GM19438 (cell line): Measurements from ENCODE around the gene ATP6V0D1.
"Not testable (repeated sequence)": the region's sequence is repeated elsewhere in the genome, so short reads cannot be mapped to it uniquely, and the experiment has no call there.

Experiments used
- ATAC-seq: cut with Tn5 transposase; IDR thresholded peaks from one replicate; pipeline ENCODE4 v1.9.1; 2021; ENCODE audit warnings: low read depth; ENCODE audit not compliant: unreplicated experiment

The ATP6V0D1 gene

GRCh38 chr16:67504031-67505021, 23.4 kb upstream of the ATP6V0D1 start:
- ATAC-seq, result no peak

DNA sequence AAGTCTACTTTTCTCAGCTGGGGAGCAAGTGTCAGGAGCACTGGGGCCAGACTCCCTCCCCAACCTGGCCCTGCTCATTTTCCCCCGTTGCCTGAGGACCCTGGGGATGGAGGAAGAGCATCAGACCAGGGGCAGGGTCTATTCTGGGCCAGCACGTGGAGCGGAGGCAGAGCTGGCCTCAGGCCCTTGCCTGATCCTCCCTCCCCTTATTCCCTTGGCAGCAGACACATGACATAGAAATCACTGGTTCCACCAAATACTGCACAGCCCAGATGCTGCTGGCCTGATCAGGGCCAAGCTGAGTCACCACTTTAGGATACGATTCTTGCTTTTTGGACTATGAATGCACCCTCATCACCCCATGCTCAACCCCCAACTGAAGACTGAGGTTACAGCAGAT, 18.1 kb upstream of the ATP6V0D1 start:
- ATAC-seq, result no peak

DNA sequence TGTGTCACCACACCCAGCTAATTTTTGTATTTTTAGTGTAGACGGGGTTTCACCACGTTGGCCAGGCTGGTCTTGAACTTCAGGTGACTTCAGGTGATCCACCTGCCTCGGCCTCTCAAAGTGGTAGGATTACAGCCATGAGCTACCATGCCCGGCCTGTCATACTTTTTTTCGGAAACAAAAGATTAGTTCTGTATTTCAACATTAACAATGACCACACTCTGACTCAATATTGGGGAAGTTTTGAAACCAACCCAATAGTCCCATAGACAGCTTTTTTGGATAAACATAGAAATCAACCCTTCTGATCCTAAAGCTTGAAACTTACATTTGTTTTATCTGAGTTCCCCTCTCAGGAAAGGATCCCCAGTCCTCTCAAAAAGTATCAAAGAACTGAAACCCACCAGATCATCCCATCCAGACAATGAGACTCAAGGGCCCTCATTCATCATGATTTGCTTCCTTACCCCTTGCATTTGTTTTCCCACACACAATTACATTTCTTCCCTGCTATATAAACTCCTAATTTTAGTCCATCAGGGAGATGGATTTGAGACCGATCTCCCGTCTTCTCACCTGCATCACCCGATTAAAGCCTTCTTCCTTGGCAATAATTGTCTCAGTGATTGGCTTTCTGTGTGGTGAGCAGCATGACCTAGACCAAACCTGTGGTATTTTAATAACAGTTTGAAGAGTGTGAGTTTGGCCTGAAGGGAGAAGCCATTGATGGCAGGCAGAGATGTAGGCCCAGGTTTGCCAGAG, 9.6 kb upstream of the ATP6V0D1 start:
- no peak for ATAC-seq

- no peak for ATAC-seq
Measured at GRCh38 chr16:67489401-67490083, 8.6 kb upstream of the ATP6V0D1 start.

DNA sequence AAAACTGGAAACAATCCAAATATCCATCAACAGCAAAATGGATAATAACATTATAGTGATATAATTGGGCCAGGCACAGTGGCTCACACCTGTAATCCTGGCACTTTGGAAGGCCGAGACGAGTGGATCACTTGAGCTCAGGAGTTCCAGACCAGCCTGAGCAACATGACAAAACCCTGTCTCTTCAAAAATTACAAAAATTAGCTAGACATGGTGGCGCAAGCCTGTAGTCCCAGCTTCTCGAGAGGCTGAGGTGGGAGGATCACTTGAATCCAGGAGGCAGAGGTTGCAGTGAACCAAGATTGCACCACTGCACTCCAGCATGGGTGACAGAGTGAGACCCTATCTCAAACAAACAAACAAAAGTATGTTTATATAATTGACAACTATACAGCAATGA, 6.6 kb upstream of the ATP6V0D1 start:
- not testable (repeated sequence) for ATAC-seq

- ATAC-seq, result no peak
Measured at GRCh38 chr16:67486805-67487204, 5.8 kb upstream of the ATP6V0D1 start.

GRCh38 chr16:67483731-67484525, 3.0 kb upstream of the ATP6V0D1 start:
- ATAC-seq, result no peak

- ATAC-seq, result no peak
Measured at GRCh38 chr16:67483150-67483549, 2.2 kb upstream of the ATP6V0D1 start, which contains the start of gene AGRP. Gene AGRP, minus strand, starts transcription at chr16:67483547. Its CDS starts 149 bp downstream, at chr16:67483398.

- no peak for ATAC-seq
Measured at GRCh38 chr16:67482233-67482924, 1.4 kb upstream of the ATP6V0D1 start.

DNA sequence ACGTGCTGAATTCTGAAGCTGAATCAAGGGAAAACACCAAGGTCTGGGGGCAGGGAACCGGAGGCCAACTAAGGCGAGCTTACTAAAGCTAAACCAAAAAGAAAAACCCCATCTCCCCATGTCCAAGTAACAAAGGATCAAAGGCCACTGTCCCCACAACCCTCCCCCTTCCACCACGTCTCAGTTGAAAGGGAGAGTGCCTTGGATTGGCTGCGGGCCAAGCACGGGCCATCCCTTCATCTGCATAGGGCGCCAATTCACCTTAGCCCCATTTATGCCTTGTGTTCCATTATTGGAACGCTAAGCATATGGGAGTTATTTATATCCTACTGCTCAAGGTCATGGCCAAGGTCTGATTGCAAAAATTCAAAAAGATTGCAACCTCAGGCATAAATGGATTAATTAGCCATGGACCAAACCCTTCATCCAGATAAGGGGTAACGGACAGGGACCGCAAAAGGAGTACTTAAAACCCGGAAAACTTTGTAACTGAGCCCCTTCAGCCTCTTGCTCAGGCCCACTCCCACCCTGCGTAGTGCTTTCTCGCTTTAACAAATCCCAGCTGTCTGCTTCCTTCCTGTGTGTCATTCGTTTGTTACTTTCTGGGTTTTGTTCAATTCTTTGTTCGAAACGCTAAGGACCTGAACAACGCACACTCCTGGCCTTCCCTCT, 740 bp upstream of the ATP6V0D1 start:
- ATAC-seq, result peak; percentile 4

DNA sequence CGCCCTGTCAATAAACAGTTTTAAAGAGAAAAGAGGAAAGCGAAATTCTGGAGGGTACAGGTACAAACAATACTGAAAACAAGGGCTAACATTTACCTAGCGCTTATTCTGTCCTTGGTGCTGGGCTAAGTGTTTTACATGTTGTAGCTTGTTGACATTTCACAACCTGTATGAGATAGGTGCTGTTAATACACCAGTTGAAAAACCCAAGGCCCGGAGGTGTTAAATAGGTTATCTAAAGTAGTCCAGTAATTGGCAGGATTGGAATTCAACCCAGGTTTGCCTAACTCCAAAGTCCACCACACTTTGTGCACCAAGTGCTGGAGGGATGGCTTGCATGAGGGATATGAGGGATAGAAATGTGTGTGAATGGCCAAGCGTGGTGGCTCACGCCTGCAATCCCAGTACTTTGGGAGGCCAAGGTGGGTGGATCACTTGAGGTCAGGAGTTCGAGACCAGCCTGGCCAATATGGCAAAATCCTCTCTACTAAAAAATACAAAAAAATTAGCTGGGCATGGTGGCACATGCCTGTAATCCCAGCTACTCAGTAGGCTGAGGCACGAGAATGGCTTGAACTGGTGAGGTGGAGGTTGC, 2.9 kb downstream of the ATP6V0D1 start:
- ATAC-seq, result no peak

GRCh38 chr16:67474551-67475455, 6.2 kb downstream of the ATP6V0D1 start:
- no peak for ATAC-seq

DNA sequence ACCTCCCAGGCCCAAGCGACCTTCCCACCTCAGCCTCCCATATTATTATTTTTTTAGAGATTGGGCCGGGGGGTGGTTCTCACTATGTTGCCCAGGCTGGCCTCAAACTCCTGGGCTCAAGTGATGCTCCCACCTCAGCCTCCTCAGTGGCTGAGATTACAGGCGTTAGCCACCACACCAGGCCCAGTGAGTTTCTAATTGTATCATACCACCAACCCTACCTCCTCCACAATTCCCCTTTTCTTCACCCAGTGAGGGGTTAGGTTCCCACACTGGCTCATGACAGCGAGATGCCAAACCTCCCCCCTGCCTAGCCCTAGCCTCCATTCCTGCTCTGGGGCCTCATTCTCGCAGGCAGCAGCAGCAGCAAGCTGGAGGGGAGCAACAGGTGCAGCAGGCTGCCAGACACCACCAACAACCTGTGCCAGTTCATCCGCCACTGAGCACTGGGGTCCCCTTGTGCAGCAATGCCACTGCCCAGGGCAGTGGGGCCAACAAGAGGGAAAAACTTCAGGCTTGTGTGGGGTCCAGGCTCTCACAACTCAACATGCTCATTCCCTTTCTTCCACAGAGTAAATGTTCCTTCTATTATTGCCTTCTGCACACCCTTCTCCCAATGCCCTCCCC, 9.1 kb downstream of the ATP6V0D1 start:
- no peak for ATAC-seq

DNA sequence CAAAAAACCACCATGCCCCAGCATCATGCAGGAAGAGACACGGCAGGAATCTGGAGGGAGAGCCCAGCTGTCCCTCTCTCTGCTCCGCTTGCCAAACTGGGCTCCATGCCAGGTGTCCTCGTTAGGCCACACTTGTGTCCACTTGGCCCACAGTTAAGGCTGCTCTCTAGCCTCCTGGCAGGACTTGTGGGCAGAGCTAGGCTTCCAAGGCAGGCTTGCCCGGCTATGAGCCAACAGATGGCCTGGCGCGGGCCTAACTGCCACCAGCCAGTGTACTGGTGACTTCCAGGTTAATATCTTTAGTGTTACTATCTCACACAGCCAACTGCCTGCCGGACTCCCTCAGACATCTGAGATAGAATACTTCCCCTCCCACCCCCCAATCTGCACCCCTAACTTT, 10.6 kb downstream of the ATP6V0D1 start:
- ATAC-seq, result no peak

- no peak for ATAC-seq
Measured at GRCh38 chr16:67468731-67469130, 12.2 kb downstream of the ATP6V0D1 start.

- no peak for ATAC-seq
Measured at GRCh38 chr16:67466581-67466980, 14.4 kb downstream of the ATP6V0D1 start.

GRCh38 chr16:67464565-67464964, 16.4 kb downstream of the ATP6V0D1 start:
- ATAC-seq, result no peak
